ENCODE results near the gene SLC35F3. TPM values are rescaled to one million over a fixed set of nuclear protein-coding genes. Genes with fewer than 3 reads are reported as not detected.

SLC35F3 gene
- total RNA-seq, 1 donor from 2014 or later = 0.36 TPM

GRCh38 chr1:233959971-233960370, 55.5 kb downstream of the SLC35F3 start:
- Mint-ChIP-seq H3K4me1 (ENCODE audit: unreplicated experiment) (peaks cover 9% of the 10 kb centered on the region), H3K27me3 (ENCODE audit: unreplicated experiment) (peaks cover 5% of the 10 kb centered on the region), H3K9me3 (ENCODE audit: unreplicated experiment) (no peaks in the 10 kb centered on the region), H3K36me3 (ENCODE audit: low read depth, unreplicated experiment) (no peaks in the 10 kb centered on the region), H3K4me3 (ENCODE audit: unreplicated experiment) (no peak overlapping the region), H3K27ac (ENCODE audit: unreplicated experiment) (no peak overlapping the region)
- no peak for TF ChIP-seq CTCF (IDR thresholded peaks at IDR 0.05; ENCODE audit: unreplicated experiment)
- DNase-seq (ENCODE audit: low spot score) = no peak

GRCh38 chr1:233960386-233960785, 55.9 kb downstream of the SLC35F3 start:
- no peak for TF ChIP-seq CTCF (IDR thresholded peaks at IDR 0.05; ENCODE audit: unreplicated experiment)
- H3K27me3 Mint-ChIP-seq (ENCODE audit: unreplicated experiment) = peaks cover 5% of the 10 kb centered on the region
- no peaks in the 10 kb centered on the region for H3K36me3 Mint-ChIP-seq (ENCODE audit: low read depth, unreplicated experiment)
- H3K4me1 Mint-ChIP-seq (ENCODE audit: unreplicated experiment) = peaks cover 7% of the 10 kb centered on the region
- no peak for DNase-seq (ENCODE audit: low spot score)
- no peak overlapping the region for H3K4me3 Mint-ChIP-seq (ENCODE audit: unreplicated experiment)
- H3K9me3 Mint-ChIP-seq (ENCODE audit: unreplicated experiment) = no peaks in the 10 kb centered on the region
- H3K27ac Mint-ChIP-seq (ENCODE audit: unreplicated experiment) = no peak overlapping the region

- Mint-ChIP-seq H3K27ac (ENCODE audit: unreplicated experiment) (no peak overlapping the region), H3K4me1 (ENCODE audit: unreplicated experiment) (peaks cover 4% of the 10 kb centered on the region), H3K36me3 (ENCODE audit: low read depth, unreplicated experiment) (no peaks in the 10 kb centered on the region), H3K9me3 (ENCODE audit: unreplicated experiment) (no peaks in the 10 kb centered on the region), H3K4me3 (ENCODE audit: unreplicated experiment) (no peak overlapping the region), H3K27me3 (ENCODE audit: unreplicated experiment) (peaks cover 5% of the 10 kb centered on the region)
- TF ChIP-seq CTCF (IDR thresholded peaks at IDR 0.05; ENCODE audit: unreplicated experiment) = no peak
- DNase-seq (ENCODE audit: low spot score) = no peak
Observed at GRCh38 chr1:233962878-233963277, 58.4 kb downstream of the SLC35F3 start.

- DNase-seq (ENCODE audit: low spot score) = no peak
- TF ChIP-seq CTCF (IDR thresholded peaks at IDR 0.05; ENCODE audit: unreplicated experiment) = no peak
- H3K4me3 Mint-ChIP-seq (ENCODE audit: unreplicated experiment) = no peak overlapping the region
- H3K36me3 Mint-ChIP-seq (ENCODE audit: low read depth, unreplicated experiment) = no peaks in the 10 kb centered on the region
- H3K9me3 Mint-ChIP-seq (ENCODE audit: unreplicated experiment) = no peaks in the 10 kb centered on the region
- peaks cover 3% of the 10 kb centered on the region for H3K27me3 Mint-ChIP-seq (ENCODE audit: unreplicated experiment)
- no peaks in the 10 kb centered on the region for H3K4me1 Mint-ChIP-seq (ENCODE audit: unreplicated experiment)
- no peak overlapping the region for H3K27ac Mint-ChIP-seq (ENCODE audit: unreplicated experiment)
Observed at GRCh38 chr1:233965856-233966255, 61.4 kb downstream of the SLC35F3 start.

- Mint-ChIP-seq H3K4me1 (ENCODE audit: unreplicated experiment) (no peaks in the 10 kb centered on the region), H3K27me3 (ENCODE audit: unreplicated experiment) (peaks cover 3% of the 10 kb centered on the region), H3K4me3 (ENCODE audit: unreplicated experiment) (no peak overlapping the region), H3K9me3 (ENCODE audit: unreplicated experiment) (no peaks in the 10 kb centered on the region), H3K27ac (ENCODE audit: unreplicated experiment) (no peak overlapping the region), H3K36me3 (ENCODE audit: low read depth, unreplicated experiment) (no peaks in the 10 kb centered on the region)
- no peak for TF ChIP-seq CTCF (IDR thresholded peaks at IDR 0.05; ENCODE audit: unreplicated experiment)
- DNase-seq (ENCODE audit: low spot score) = no peak
Observed at GRCh38 chr1:233971753-233972152, 67.3 kb downstream of the SLC35F3 start.
